GM13977 (cell line): ENCODE results near the gene SMARCA4.
"Not testable (repeated sequence)": the region's sequence is repeated elsewhere in the genome, so short reads cannot be mapped to it uniquely, and the experiment has no call there.

Experiments
- DNase-seq: peaks from one replicate; pipeline ENCODE4 v3.0.0; 2012; ENCODE audit warnings: low spot score
- in situ Hi-C: fragments of 300-500 bp; cut with MboI; formaldehyde crosslinking; loops from one replicate; pipeline ENCODE4 v1.12.0; 2022; ENCODE audit warnings: low sequenced_read_pairs, low pct_unique_long_range_greater_than_20kb, mixed read lengths, inconsistent platforms; ENCODE audit not compliant: unreplicated experiment
- TF ChIP-seq, protein P1 (sequence below): IDR thresholded peaks from 2 replicates; pipeline ENCODE4 v1.5.1; 2012; ENCODE audit warnings: mild to moderate bottlenecking, control low read depth; ENCODE audit not compliant: insufficient read depth; ENCODE audit errors: extremely low read depth, missing control alignments

SMARCA4 gene

DNA sequence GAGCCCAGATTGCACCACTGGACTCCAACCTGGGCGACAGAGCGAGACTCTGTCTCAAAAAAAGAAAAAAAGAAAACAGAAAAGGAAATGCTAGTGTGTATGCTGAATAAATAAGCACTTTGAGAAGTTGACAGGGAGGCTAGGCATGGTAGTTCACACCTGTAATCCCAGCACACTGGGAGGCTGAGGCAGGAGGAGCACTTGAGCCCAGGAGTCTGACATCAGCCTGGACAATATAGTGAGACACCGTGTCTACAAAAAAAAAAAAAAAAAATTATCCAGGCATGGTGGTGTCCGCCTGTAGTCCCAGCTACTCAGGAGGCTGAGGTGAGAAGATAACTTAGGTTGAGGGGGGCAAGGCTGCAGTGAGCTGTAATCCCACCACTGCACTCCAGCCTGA, 109.3 kb downstream of the SMARCA4 start:
- in situ Hi-C loops: no loop called here
- TF ChIP-seq, protein P1, sequence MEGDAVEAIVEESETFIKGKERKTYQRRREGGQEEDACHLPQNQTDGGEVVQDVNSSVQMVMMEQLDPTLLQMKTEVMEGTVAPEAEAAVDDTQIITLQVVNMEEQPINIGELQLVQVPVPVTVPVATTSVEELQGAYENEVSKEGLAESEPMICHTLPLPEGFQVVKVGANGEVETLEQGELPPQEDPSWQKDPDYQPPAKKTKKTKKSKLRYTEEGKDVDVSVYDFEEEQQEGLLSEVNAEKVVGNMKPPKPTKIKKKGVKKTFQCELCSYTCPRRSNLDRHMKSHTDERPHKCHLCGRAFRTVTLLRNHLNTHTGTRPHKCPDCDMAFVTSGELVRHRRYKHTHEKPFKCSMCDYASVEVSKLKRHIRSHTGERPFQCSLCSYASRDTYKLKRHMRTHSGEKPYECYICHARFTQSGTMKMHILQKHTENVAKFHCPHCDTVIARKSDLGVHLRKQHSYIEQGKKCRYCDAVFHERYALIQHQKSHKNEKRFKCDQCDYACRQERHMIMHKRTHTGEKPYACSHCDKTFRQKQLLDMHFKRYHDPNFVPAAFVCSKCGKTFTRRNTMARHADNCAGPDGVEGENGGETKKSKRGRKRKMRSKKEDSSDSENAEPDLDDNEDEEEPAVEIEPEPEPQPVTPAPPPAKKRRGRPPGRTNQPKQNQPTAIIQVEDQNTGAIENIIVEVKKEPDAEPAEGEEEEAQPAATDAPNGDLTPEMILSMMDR: no peak
- no peak for DNase-seq

DNA sequence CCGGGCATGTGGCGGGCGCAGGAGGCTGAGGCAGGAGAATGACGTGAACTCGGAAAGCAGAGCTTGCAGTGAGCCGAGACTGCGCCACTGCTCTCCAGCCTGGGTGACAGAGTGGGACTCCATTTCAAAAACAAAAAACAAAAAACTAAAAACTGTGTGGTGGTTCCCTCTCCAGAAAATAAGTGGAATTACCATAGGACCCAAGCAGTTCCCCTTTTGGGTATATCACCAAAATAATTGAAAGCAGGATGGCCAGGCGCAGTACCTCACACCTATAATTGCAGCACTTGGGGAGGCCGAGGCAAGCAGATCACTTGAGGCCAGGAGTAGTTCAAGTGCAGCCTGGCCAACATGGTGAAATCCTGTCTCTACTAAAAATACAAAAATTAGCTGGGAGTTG, 112.7 kb downstream of the SMARCA4 start:
- DNase-seq: no peak
- in situ Hi-C loops: no loop called here
- TF ChIP-seq, protein P1: no peak

DNA sequence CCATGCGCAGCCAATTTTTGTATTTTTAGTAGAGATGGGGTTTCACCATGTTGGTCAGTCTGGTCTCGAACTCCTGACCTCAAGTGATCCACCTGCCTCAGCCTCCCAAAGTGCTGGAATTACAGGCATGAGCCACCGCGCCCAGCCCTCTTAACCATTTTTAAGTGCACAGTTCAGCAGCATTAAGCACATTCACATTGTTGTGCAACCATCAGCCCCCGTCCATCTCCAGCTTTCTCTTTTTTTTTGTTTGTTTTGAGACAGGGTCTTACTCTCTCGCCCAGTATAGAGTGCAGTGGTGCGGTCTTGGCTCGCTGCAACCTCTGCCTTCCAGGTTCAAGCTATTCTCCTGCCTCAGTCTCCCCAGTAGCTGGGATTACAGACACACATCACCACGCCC, 116.0 kb downstream of the SMARCA4 start:
- DNase-seq, in situ Hi-C loops: not testable (repeated sequence)

DNA sequence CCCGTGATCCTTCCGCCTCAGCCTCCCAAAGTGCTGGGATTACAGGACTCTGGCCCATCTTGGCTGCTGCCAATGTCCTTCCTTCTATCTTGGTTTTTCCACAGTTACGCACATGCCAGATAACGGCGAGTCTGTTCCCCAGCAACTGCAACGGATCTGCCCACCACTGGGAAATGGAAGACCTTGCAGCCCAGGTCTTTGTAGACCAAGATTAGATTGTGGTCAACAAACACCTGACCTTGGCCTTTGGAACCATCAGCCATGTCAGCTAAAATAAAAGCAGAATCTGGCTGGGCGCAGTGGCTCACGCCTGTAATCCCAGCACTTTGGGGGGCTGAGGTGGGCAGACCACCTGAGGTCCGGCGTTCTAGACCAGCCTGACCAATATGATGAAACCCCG, 118.1 kb downstream of the SMARCA4 start:
- DNase-seq: peak; percentile 4
- in situ Hi-C loops: no loop called here
- TF ChIP-seq, protein P1: no peak

DNA sequence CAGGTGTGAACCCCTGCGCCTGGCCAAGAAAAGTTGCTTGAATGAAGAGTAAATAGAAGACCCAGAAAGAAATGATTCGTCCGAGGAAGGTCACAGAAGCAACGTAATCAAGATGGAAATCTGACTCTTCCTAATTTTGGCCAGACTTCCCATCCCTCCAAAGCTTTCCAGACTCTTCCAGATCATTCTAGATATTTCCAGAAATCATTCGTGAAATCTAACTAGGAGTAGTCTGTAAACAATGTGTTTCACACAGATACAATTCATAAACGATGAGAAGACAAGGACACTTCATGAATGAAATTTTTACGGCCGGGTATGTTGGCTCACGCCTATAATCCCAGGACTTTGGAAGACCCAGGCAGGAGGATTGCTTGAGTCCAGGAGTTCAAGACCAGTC, 119.2 kb downstream of the SMARCA4 start:
- DNase-seq: no peak
- in situ Hi-C loops: no loop called here
- TF ChIP-seq, protein P1: no peak

DNA sequence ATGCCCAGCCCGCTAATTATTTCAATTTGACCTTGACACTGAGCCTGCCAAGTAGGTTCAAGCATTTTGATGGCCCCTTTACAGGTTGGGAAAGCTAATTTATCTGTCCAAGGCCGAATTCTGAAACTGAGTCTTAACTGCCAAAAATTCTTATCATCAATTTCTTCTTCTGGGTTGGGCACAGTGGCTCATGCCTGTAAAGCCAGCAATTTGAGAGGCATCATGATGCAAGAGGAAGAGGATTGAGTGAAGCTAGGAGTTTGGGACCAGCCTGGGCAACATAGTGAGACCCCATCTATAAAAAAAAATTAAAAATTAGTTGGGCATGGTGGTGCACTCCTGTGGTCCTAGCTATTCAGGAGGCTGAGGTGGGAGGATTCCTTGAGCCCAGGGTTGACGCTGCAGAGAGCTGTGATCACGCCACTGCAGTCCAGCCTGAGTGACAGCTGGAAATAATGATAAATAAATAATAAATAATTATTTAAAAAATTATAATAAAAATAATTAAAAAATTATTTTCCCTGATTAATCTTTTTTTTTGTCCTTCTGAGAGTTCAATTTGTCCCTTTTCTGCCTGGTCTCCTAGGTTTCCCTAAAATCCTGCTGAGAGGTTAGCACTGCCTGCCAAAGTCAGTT, 127.2 kb downstream of the SMARCA4 start:
- TF ChIP-seq, protein P1: no peak
- in situ Hi-C loops: no loop called here
- DNase-seq: no peak

DNA sequence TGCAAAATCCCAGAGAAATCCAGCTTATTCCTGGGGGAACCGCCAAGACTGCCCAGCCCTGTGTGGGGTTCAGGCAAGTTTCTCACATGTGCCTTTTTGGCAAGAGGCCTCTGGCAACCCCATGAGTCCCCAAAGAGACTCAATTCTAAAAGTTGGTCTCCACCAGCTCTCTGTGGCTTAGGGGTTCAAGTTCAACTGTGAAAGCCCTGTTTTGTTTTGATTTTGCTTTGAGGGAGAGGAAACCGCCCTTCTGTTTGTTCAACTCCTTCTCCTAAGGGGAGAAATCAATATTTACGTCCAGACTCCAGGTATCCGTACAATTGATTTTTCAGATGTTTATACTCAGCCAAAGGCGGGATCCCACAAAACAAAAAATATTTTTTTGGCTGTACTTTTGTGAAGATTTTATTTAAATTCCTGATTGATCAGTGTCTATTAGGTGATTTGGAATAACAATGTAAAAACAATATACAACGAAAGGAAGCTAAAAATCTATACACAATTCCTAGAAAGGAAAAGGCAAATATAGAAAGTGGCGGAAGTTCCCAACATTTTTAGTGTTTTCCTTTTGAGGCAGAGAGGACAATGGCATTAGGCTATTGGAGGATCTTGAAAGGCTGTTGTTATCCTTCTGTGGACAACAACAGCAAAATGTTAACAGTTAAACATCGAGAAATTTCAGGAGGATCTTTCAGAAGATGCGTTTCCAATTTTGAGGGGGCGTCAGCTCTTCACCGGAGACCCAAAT, 127.8 kb downstream of the SMARCA4 start:
- TF ChIP-seq, protein P1: no peak
- in situ Hi-C loops: no loop called here
- no peak for DNase-seq
